ENCODE measurements around the gene MEAF6.
"Not testable (repeated sequence)": the region's sequence is repeated elsewhere in the genome, so short reads cannot be mapped to it uniquely, and the experiment has no call there.

Gene MEAF6

GRCh38 chr1:37514350-37515184 lies at the start of gene MEAF6:
Gene MEAF6, minus strand, starts transcription at chr1:37514766. Its CDS starts 20 bp downstream, at chr1:37514746.
- peak in 54 of 56 donors; percentile 13 to 85 (median 67) for DNase-seq

- no peak for DNase-seq
Measured at GRCh38 chr1:37562984-37563383, 48.4 kb upstream of the MEAF6 start.

- DNase-seq, result no peak
Measured at GRCh38 chr1:37561133-37562132, 46.9 kb upstream of the MEAF6 start.

GRCh38 chr1:37560401-37561132 lies 46.0 kb upstream of the MEAF6 start:
- no peak for DNase-seq

GRCh38 chr1:37559957-37560379 lies 45.4 kb upstream of the MEAF6 start:
- DNase-seq, result not testable (repeated sequence)

- no peak for DNase-seq
Measured at GRCh38 chr1:37559080-37559479, 44.5 kb upstream of the MEAF6 start.

GRCh38 chr1:37558411-37558810 lies 43.8 kb upstream of the MEAF6 start:
- peak in 1 of 56 donors; percentile 4 for DNase-seq

- DNase-seq, result no peak
Measured at GRCh38 chr1:37557402-37557801, 42.8 kb upstream of the MEAF6 start.

GRCh38 chr1:37556712-37557196 lies 42.2 kb upstream of the MEAF6 start, which contains the start of gene DNALI1:
Gene DNALI1, plus strand, starts transcription at chr1:37556940. Its CDS starts 55 bp downstream, at chr1:37556995.
- peak in 55 of 56 donors; percentile 14 to 89 (median 69) for DNase-seq

GRCh38 chr1:37553927-37554808 lies 39.6 kb upstream of the MEAF6 start, which contains the start of gene SNIP1:
Gene SNIP1, minus strand, starts transcription at chr1:37554293. Its CDS starts 64 bp downstream, at chr1:37554229.
- peak; percentile 56 to 99 (median 92) for DNase-seq

GRCh38 chr1:37553598-37553926 lies 39.0 kb upstream of the MEAF6 start:
- DNase-seq, result no peak

GRCh38 chr1:37549341-37549740 lies 34.8 kb upstream of the MEAF6 start:
- DNase-seq, result no peak

- DNase-seq, result no peak
Measured at GRCh38 chr1:37545019-37545418, 30.5 kb upstream of the MEAF6 start.

GRCh38 chr1:37544530-37544929 lies 30.0 kb upstream of the MEAF6 start:
- no peak for DNase-seq

- DNase-seq, result no peak
Measured at GRCh38 chr1:37540036-37540785, 25.6 kb upstream of the MEAF6 start.

GRCh38 chr1:37539154-37539553 lies 24.6 kb upstream of the MEAF6 start:
- not testable (repeated sequence) for DNase-seq

GRCh38 chr1:37537378-37537777 lies 22.8 kb upstream of the MEAF6 start:
- DNase-seq, result no peak

GRCh38 chr1:37533317-37534093 lies 18.9 kb upstream of the MEAF6 start:
- no peak for DNase-seq
